ENCODE results near the gene AFF3. TPM values are rescaled to one million over a fixed set of nuclear protein-coding genes. Genes with fewer than 3 reads are reported as not detected.

The AFF3 gene
- total RNA-seq, 1 experiment from 2014 or later: not detected

DNA sequence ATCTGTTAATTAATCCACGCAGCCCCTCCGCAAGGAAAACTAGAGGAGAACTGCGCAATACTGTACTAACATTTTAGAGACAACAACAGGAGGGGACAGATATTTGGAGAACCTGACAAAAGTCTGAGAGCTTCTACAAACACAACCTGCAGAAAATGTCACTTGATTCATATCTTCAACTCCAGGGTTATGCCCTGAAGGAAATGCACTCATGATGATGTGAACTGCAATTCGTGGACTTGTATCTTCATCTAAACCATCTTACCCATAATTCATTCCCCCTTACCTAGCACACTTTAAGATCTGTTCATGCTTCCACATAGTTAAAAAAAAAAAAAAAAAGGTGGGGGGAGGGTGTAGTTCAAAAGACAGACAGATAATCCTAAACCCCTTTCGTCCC is 75.5 kb downstream of the AFF3 start:
- Mint-ChIP-seq H3K36me3 (ENCODE audit: insufficient read depth, unreplicated experiment) (no peaks in the 10 kb centered on the region), H3K4me3 (ENCODE audit: low read depth, unreplicated experiment) (no peak overlapping the region), H3K9me3 (ENCODE audit: low read depth, unreplicated experiment) (no peaks in the 10 kb centered on the region), H3K27ac (ENCODE audit: unreplicated experiment) (no peak overlapping the region), H3K27me3 (ENCODE audit: unreplicated experiment) (peaks cover 86% of the 10 kb centered on the region), H3K4me1 (ENCODE audit: low read depth, unreplicated experiment) (no peaks in the 10 kb centered on the region)
- intact Hi-C loops (cut with micrococcal nuclease; ENCODE audit: unreplicated experiment): no loop called here
- BruUV-seq (replicated peaks): no TSS peak
- DNase-seq: no peak
- no peak for TF ChIP-seq CTCF (IDR thresholded peaks at IDR 0.05; ENCODE audit: unreplicated experiment)
- CTCF ChIA-PET: no interaction called here

DNA sequence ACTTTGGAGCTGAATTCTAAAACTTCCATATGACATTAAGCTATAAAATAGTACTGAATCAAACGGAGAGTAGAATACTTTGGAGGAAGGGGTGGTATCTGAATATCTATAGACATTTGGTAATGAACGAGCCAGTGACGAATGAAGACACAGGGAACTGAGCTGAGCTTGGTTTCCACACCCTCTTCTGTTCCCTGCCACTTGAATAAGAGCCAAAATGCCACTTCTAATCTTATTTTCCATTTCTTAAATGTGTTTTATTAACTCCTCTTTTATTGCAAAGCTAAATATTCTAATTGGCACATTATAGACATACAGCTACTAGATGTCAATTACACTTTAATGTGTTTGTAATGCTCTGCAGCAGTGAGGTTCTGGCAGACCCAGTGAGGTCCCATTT is 76.1 kb downstream of the AFF3 start:
- no peak for TF ChIP-seq CTCF (IDR thresholded peaks at IDR 0.05; ENCODE audit: unreplicated experiment)
- CTCF ChIA-PET: no interaction called here
- Mint-ChIP-seq H3K27me3 (ENCODE audit: unreplicated experiment) (peaks cover 86% of the 10 kb centered on the region), H3K9me3 (ENCODE audit: low read depth, unreplicated experiment) (no peaks in the 10 kb centered on the region), H3K27ac (ENCODE audit: unreplicated experiment) (no peak overlapping the region), H3K4me3 (ENCODE audit: low read depth, unreplicated experiment) (no peak overlapping the region), H3K36me3 (ENCODE audit: insufficient read depth, unreplicated experiment) (no peaks in the 10 kb centered on the region), H3K4me1 (ENCODE audit: low read depth, unreplicated experiment) (no peaks in the 10 kb centered on the region)
- BruUV-seq (replicated peaks): no TSS peak
- intact Hi-C loops (cut with micrococcal nuclease; ENCODE audit: unreplicated experiment): no loop called here
- no peak for DNase-seq

GRCh38 chr2:100064592-100065428 is 77.6 kb downstream of the AFF3 start:
- Mint-ChIP-seq H3K27ac (ENCODE audit: unreplicated experiment) (no peak overlapping the region), H3K4me3 (ENCODE audit: low read depth, unreplicated experiment) (no peak overlapping the region), H3K36me3 (ENCODE audit: insufficient read depth, unreplicated experiment) (no peaks in the 10 kb centered on the region), H3K9me3 (ENCODE audit: low read depth, unreplicated experiment) (no peaks in the 10 kb centered on the region), H3K4me1 (ENCODE audit: low read depth, unreplicated experiment) (no peaks in the 10 kb centered on the region), H3K27me3 (ENCODE audit: unreplicated experiment) (peaks cover 84% of the 10 kb centered on the region)
- DNase-seq: no peak
- TF ChIP-seq CTCF (IDR thresholded peaks at IDR 0.05; ENCODE audit: unreplicated experiment): no peak
- intact Hi-C loops (cut with micrococcal nuclease; ENCODE audit: unreplicated experiment): no loop called here
- BruUV-seq (replicated peaks): no TSS peak
- CTCF ChIA-PET: no interaction called here

GRCh38 chr2:100064165-100064564 is 78.2 kb downstream of the AFF3 start:
- no peak overlapping the region for H3K4me3 Mint-ChIP-seq (ENCODE audit: low read depth, unreplicated experiment)

More at GRCh38 chr2:100064165-100064564, 78.2 kb downstream of the AFF3 start:
- TF ChIP-seq CTCF (IDR thresholded peaks at IDR 0.05; ENCODE audit: unreplicated experiment): no peak
- CTCF ChIA-PET: no interaction called here
- Mint-ChIP-seq H3K27me3 (ENCODE audit: unreplicated experiment) (peaks cover 78% of the 10 kb centered on the region), H3K4me1 (ENCODE audit: low read depth, unreplicated experiment) (no peaks in the 10 kb centered on the region), H3K9me3 (ENCODE audit: low read depth, unreplicated experiment) (no peaks in the 10 kb centered on the region), H3K27ac (ENCODE audit: unreplicated experiment) (no peak overlapping the region), H3K36me3 (ENCODE audit: insufficient read depth, unreplicated experiment) (no peaks in the 10 kb centered on the region)
- intact Hi-C loops (cut with micrococcal nuclease; ENCODE audit: unreplicated experiment): no loop called here
- no TSS peak for BruUV-seq (replicated peaks)
- DNase-seq: no peak

Data from Calu3 (cell line).